MM.1S (cell line): ENCODE data around the gene ZBTB7B.

Experiments
- DNase-seq: peaks from one replicate; pipeline ENCODE4 v3.0.0-alpha.2; 2015
- H2AFZ ChIP-seq: fragments of 300-600 bp; sonication (generic); 2 replicates; pipeline ENCODE4 v1.6.0; 2016; ENCODE audit warnings: antibody characterized with exemption, low read length
- H3F3A ChIP-seq: fragments of 300-600 bp; sonication (generic); 2 replicates; pipeline ENCODE4 v1.6.1; 2016; ENCODE audit warnings: mild to moderate bottlenecking, antibody characterized with exemption, low read length, moderate library complexity, mixed read lengths; ENCODE audit not compliant: insufficient read depth
- H3K27ac ChIP-seq: fragments of 300-600 bp; sonication (generic); 2 replicates; pipeline ENCODE4 v1.5.1; 2016; ENCODE audit warnings: mild to moderate bottlenecking, low read length
- H3K27me3 ChIP-seq: fragments of 300-600 bp; sonication (generic); replicated peaks from 2 replicates; pipeline ENCODE4 v1.6.0; 2016; ENCODE audit warnings: low read length; ENCODE audit not compliant: insufficient read depth
- H3K36me3 ChIP-seq: fragments of 300-600 bp; sonication (generic); replicated peaks from 2 replicates; pipeline ENCODE4 v1.6.1; 2016; ENCODE audit warnings: mild to moderate bottlenecking, low read length, mixed read lengths; ENCODE audit not compliant: insufficient read depth
- H3K4me1 ChIP-seq: fragments of 300-600 bp; sonication (generic); 2 replicates; pipeline ENCODE4 v1.6.1; 2016; ENCODE audit warnings: low read length, mixed read lengths
- H3K4me2 ChIP-seq: fragments of 300-600 bp; sonication (generic); 2 replicates; pipeline ENCODE4 v1.6.0; 2016; ENCODE audit warnings: low read depth, low read length
- H3K4me3 ChIP-seq: fragments of 300-600 bp; sonication (generic); 2 replicates; pipeline ENCODE4 v1.5.1; 2016; ENCODE audit warnings: low read length, mixed read lengths
- H3K79me2 ChIP-seq: fragments of 300-600 bp; sonication (generic); 2 replicates; pipeline ENCODE4 v1.6.1; 2016; ENCODE audit warnings: mixed run types, low read length, mixed read lengths
- H3K9ac ChIP-seq: fragments of 300-600 bp; sonication (generic); 2 replicates; pipeline ENCODE4 v1.6.1; 2016; ENCODE audit warnings: low read length, mixed read lengths
- H3K9me2 ChIP-seq: fragments of 300-600 bp; sonication (generic); replicated peaks from 2 replicates; pipeline ENCODE4 v1.6.1; 2016; ENCODE audit warnings: mild to moderate bottlenecking, low read length, mixed read lengths; ENCODE audit not compliant: insufficient read depth
- H3K9me3 ChIP-seq: fragments of 300-600 bp; sonication (generic); replicated peaks from 2 replicates; pipeline ENCODE4 v1.6.1; 2016; ENCODE audit warnings: mild to moderate bottlenecking, low read length, mixed read lengths; ENCODE audit not compliant: insufficient read depth
- H4K20me1 ChIP-seq: fragments of 300-600 bp; sonication (generic); 2 replicates; pipeline ENCODE4 v1.6.1; 2016; ENCODE audit warnings: mild to moderate bottlenecking, low read length, moderate library complexity, mixed read lengths; ENCODE audit not compliant: insufficient read depth
- EZH2 ChIP-seq: fragments of 300-600 bp; sonication (generic); optimal IDR thresholded peaks from 2 replicates; pipeline ENCODE3; 2017; ENCODE audit warnings: low read depth, mild to moderate bottlenecking, antibody characterized with exemption, low read length, mixed read lengths
- EZH2phosphoT487 ChIP-seq: fragments of 300-600 bp; sonication (generic); IDR thresholded peaks from 2 replicates; pipeline ENCODE4 v1.6.1; 2018; ENCODE audit warnings: antibody characterized with exemption, low read length
- TF ChIP-seq, protein P1 (sequence below): fragments of 300-600 bp; sonication (generic); IDR thresholded peaks from 2 replicates; pipeline ENCODE4 v1.5.1; 2016; ENCODE audit warnings: antibody characterized with exemption, low read length, mixed read lengths

The ZBTB7B gene

DNA sequence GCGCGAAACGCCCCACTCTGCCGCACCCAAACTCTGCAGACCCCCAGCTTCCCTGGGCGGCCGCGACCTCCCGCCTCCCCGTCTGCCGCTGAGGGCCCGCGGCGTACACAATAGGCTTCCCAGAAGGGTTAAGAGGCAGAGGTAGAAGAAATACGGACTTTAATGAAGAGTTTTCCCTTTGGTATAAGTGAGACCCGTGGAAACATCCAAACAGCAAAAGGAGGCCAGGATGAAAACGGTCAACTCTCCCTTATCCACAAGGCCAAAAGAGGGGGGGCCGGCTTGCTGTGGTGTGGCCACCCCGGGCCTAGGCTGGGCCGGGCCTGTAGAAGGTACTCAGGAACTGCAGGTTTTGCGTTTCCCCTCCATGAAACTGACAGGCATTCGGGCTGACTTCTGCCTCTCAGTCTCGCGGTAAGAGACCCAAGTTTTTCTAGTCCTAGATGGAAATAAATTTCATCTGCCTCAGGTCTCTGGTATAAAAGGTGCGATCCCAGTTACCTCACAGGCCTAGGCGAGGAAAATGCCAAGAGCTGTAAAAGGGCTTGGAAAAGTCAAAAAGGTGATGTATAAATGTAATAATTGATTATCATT is 40.3 kb upstream of the ZBTB7B start:
- Histone ChIP-seq H3K9ac (peak overlapping the region; percentile 99), H3K4me3 (peak overlapping the region; percentile 88), H2AFZ (peak overlapping the region; percentile 54), H3K4me1 (peaks cover 16% of the 10 kb centered on the region; the same call in 1 of the 2 replicates), H3K9me3 (no peaks in the 10 kb centered on the region), H3K4me2 (peak overlapping the region; percentile 85), H3K79me2 (peaks cover 85% of the 10 kb centered on the region), H3K27ac (peak overlapping the region; percentile 91), H3F3A (peaks cover 48% of the 10 kb centered on the region), H3K36me3 (peaks cover 18% of the 10 kb centered on the region), H4K20me1 (no peaks in the 10 kb centered on the region), H3K27me3 (no peaks in the 10 kb centered on the region), H3K9me2 (no peaks in the 10 kb centered on the region)
- DNase-seq, result peak; percentile 81
- TF ChIP-seq EZH2, result no peak
- no peak for TF ChIP-seq EZH2phosphoT487
- TF ChIP-seq, protein P1, sequence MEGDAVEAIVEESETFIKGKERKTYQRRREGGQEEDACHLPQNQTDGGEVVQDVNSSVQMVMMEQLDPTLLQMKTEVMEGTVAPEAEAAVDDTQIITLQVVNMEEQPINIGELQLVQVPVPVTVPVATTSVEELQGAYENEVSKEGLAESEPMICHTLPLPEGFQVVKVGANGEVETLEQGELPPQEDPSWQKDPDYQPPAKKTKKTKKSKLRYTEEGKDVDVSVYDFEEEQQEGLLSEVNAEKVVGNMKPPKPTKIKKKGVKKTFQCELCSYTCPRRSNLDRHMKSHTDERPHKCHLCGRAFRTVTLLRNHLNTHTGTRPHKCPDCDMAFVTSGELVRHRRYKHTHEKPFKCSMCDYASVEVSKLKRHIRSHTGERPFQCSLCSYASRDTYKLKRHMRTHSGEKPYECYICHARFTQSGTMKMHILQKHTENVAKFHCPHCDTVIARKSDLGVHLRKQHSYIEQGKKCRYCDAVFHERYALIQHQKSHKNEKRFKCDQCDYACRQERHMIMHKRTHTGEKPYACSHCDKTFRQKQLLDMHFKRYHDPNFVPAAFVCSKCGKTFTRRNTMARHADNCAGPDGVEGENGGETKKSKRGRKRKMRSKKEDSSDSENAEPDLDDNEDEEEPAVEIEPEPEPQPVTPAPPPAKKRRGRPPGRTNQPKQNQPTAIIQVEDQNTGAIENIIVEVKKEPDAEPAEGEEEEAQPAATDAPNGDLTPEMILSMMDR, result no peak

DNA sequence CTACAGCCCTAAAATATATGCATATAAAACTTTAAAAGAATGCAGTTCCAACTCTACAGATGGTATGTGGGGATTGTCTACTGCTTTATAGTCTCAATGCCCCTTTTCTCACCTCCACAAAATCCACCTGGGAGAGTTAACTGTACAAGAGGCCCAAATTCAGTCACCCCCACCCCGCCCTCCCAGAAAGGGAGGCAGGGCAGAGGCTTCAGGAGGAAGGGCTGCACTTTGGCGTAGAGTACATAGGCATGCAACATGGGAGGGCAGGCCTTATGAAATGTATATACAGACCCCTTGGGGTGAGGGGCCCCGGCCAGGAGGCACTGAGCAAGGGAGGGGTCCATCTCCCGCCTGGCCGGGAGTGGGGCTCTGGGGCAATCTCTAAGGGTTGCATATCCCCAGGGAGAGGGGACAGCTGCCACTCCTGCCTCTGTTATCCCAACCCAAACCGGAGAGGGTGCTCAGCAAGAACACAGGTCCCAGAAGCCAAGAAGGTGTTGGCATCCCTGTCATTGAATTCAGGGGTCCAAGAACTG is 39.7 kb upstream of the ZBTB7B start:
- Histone ChIP-seq H3K36me3 (peaks cover 23% of the 10 kb centered on the region), H3K4me3 (peak overlapping the region; percentile 88), H3K9ac (peak overlapping the region; percentile 99; the same call in 1 of the 2 replicates), H3F3A (peaks cover 42% of the 10 kb centered on the region), H4K20me1 (no peaks in the 10 kb centered on the region), H3K79me2 (peaks cover 88% of the 10 kb centered on the region), H3K27me3 (no peaks in the 10 kb centered on the region), H3K9me3 (no peaks in the 10 kb centered on the region), H3K27ac (peak overlapping the region; percentile 91; the same call in 1 of the 2 replicates), H2AFZ (no peak overlapping the region), H3K9me2 (no peaks in the 10 kb centered on the region), H3K4me2 (peak overlapping the region; percentile 85), H3K4me1 (peaks cover 16% of the 10 kb centered on the region; the same call in 1 of the 2 replicates)
- no peak for DNase-seq
- TF ChIP-seq EZH2, result no peak

DNA sequence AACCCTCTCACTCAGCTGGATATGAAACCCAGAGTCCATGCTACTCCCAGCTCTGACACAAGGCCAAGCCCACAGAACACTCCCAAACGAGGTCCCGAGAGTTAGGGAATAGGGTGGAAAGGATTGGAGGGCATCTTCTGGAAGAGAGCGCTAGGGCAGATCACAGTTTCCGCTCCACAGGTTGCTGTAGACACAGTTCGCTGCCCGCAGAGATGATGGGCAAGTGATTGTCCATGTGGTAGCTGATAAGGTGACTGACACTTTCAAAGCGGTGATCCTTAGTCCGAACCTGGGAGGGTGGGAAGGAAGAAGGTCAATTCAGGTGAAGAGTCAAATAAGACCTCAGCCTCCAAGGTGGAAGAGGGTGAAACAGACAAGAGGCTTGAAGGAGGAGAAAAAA is 39.0 kb upstream of the ZBTB7B start:
- Histone ChIP-seq H3K4me3 (no peak overlapping the region), H3K36me3 (peaks cover 26% of the 10 kb centered on the region), H3K4me2 (no peak overlapping the region), H3F3A (peaks cover 35% of the 10 kb centered on the region), H3K27me3 (no peaks in the 10 kb centered on the region), H3K4me1 (peaks cover 16% of the 10 kb centered on the region; the same call in 1 of the 2 replicates), H3K79me2 (peaks cover 88% of the 10 kb centered on the region), H3K9ac (peak overlapping the region; percentile 99; the same call in 1 of the 2 replicates), H3K9me2 (no peaks in the 10 kb centered on the region), H3K27ac (peak overlapping the region; percentile 4; the same call in 1 of the 2 replicates), H2AFZ (no peak overlapping the region), H3K9me3 (no peaks in the 10 kb centered on the region), H4K20me1 (no peaks in the 10 kb centered on the region)
- TF ChIP-seq EZH2phosphoT487, result no peak
- TF ChIP-seq EZH2, result no peak
- TF ChIP-seq, protein P1, result no peak
- DNase-seq, result no peak

DNA sequence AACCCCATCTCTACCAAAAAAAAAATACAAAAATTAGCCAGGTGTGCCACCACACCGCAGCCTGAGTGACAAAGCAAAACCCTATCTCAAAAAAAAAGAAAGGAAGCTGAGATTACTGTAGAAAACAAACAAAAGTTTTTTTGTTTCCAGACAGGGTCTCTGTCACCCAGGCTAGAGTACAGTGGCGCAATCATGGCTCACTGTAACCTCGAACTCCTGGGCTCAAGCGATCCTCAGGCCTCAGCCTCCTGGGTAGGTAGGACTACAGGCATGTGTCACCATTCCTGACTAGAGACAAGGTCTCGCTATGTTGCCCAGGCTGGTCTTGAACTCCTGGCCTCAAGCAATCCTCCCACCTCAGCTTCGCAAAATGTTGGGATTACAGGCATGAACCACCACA is 38.2 kb upstream of the ZBTB7B start:
- H3K36me3 ChIP-seq, result peaks cover 25% of the 10 kb centered on the region
- no peak overlapping the region for H3K4me3 ChIP-seq
- no peaks in the 10 kb centered on the region for H3K9me3 ChIP-seq
- peaks cover 31% of the 10 kb centered on the region for H3F3A ChIP-seq
- no peak for TF ChIP-seq EZH2phosphoT487
- no peak for TF ChIP-seq EZH2
- no peak overlapping the region for H2AFZ ChIP-seq
- peaks cover 88% of the 10 kb centered on the region for H3K79me2 ChIP-seq
- no peak overlapping the region for H3K27ac ChIP-seq
- H3K9me2 ChIP-seq, result no peaks in the 10 kb centered on the region
- no peak for DNase-seq
- H3K4me1 ChIP-seq, result peaks cover 21% of the 10 kb centered on the region; the same call in 1 of the 2 replicates
- no peak overlapping the region for H3K9ac ChIP-seq
- no peaks in the 10 kb centered on the region for H3K27me3 ChIP-seq
- H3K4me2 ChIP-seq, result no peak overlapping the region
- H4K20me1 ChIP-seq, result no peaks in the 10 kb centered on the region
